SU-DHL-6 (cell line): Measurements from ENCODE around the gene SALL3.

Experiments
- H2AFZ ChIP-seq: fragments of 200-600 bp; sonication (generic); 2 replicates; pipeline ENCODE4 v1.6.1; 2014; ENCODE audit warnings: low read depth, mild to moderate bottlenecking, moderate library complexity, mixed read lengths, antibody characterized with exemption, low read length; ENCODE audit not compliant: severe bottlenecking
- H3F3A ChIP-seq: fragments of 200-600 bp; shearing (Covaris generic); 2 replicates; pipeline ENCODE4 v1.6.0; 2016; ENCODE audit warnings: antibody characterized with exemption, mild to moderate bottlenecking; ENCODE audit not compliant: insufficient read depth
- H3K27ac ChIP-seq: fragments of 200-600 bp; sonication (generic); 2 replicates; pipeline ENCODE4 v1.5.1; 2016; ENCODE audit warnings: low read depth, mild to moderate bottlenecking, low read length, moderate library complexity, mixed read lengths
- H3K27me3 ChIP-seq: fragments of 200-600 bp; sonication (generic), shearing (Covaris generic); 2 replicates; pipeline ENCODE4 v1.6.0; 2014; ENCODE audit warnings: mild to moderate bottlenecking, low read length
- H3K36me3 ChIP-seq: fragments of 200-600 bp; sonication (generic); 2 replicates; pipeline ENCODE4 v1.6.1; 2014; ENCODE audit warnings: mild to moderate bottlenecking, low read length, mixed read lengths
- H3K4me2 ChIP-seq: fragments of 300-600, 200-600 bp; shearing (Covaris generic), sonication (generic); 2 replicates; pipeline ENCODE4 v1.6.0; 2014; ENCODE audit warnings: low read length, low read depth, mild to moderate bottlenecking; ENCODE audit not compliant: poor library complexity, severe bottlenecking
- H3K4me3 ChIP-seq: fragments of 200-600 bp; sonication (generic); 2 replicates; pipeline ENCODE4 v1.5.1; 2014; ENCODE audit warnings: antibody characterized with exemption, low read length, mild to moderate bottlenecking, mixed read lengths; ENCODE audit not compliant: insufficient read depth, poor library complexity, severe bottlenecking
- H3K79me2 ChIP-seq: fragments of 200-600 bp; sonication (generic); 2 replicates; pipeline ENCODE4 v1.6.1; 2014; ENCODE audit warnings: mild to moderate bottlenecking, low read length, moderate library complexity; ENCODE audit not compliant: insufficient read depth
- H3K9ac ChIP-seq: fragments of 200-600 bp; sonication (generic); 2 replicates; pipeline ENCODE4 v1.7.0; 2014; ENCODE audit warnings: mild to moderate bottlenecking, low read length
- H3K9me2 ChIP-seq: fragments of 200-600 bp; sonication (generic); replicated peaks from 2 replicates; pipeline ENCODE4 v1.6.1; 2014; ENCODE audit warnings: low read length; ENCODE audit not compliant: insufficient read depth
- H3K9me3 ChIP-seq: fragments of 200-600 bp; sonication (generic); 2 replicates; pipeline ENCODE4 v1.6.1; 2014; ENCODE audit warnings: low read length, mixed read lengths; ENCODE audit not compliant: insufficient read depth
- H4K20me1 ChIP-seq: fragments of 200-600 bp; sonication (generic); 2 replicates; pipeline ENCODE4 v1.6.1; 2014; ENCODE audit warnings: low read depth, mild to moderate bottlenecking, antibody characterized with exemption, low read length, moderate library complexity, mixed read lengths
- CTCF ChIP-seq: fragments of 200-600 bp; sonication (generic); IDR thresholded peaks from one replicate; pipeline ENCODE4 v1.5.1; 2017; ENCODE audit warnings: antibody characterized with exemption, mild to moderate bottlenecking, low read length, moderate library complexity; ENCODE audit not compliant: insufficient read depth, poor library complexity, severe bottlenecking
- EZH2phosphoT487 ChIP-seq: fragments of 200-600 bp; sonication (generic), shearing (Covaris generic); conservative IDR thresholded peaks from 2 replicates; pipeline ENCODE4 v1.6.1; 2018; ENCODE audit warnings: mild to moderate bottlenecking, antibody characterized with exemption, low read length, moderate library complexity, mixed read lengths

Gene SALL3

GRCh38 chr18:78948707-78949106, 30.9 kb upstream of the SALL3 start:
- Histone ChIP-seq H3K79me2 (no peaks in the 10 kb centered on the region), H3K9me2 (no peaks in the 10 kb centered on the region), H3K27me3 (no peaks in the 10 kb centered on the region), H3F3A (no peaks in the 10 kb centered on the region), H3K36me3 (no peaks in the 10 kb centered on the region), H3K9ac (no peak overlapping the region), H2AFZ (no peak overlapping the region), H3K4me2 (no peak overlapping the region), H3K9me3 (no peaks in the 10 kb centered on the region), H4K20me1 (no peaks in the 10 kb centered on the region), H3K27ac (no peak overlapping the region), H3K4me3 (no peak overlapping the region)
- TF ChIP-seq CTCF (no peak), EZH2phosphoT487 (no peak)

- Histone ChIP-seq H3F3A (no peaks in the 10 kb centered on the region), H3K4me3 (no peak overlapping the region), H3K9me3 (no peaks in the 10 kb centered on the region), H3K9me2 (no peaks in the 10 kb centered on the region), H3K4me2 (no peak overlapping the region), H3K27ac (no peak overlapping the region), H3K79me2 (no peaks in the 10 kb centered on the region), H4K20me1 (no peaks in the 10 kb centered on the region), H3K27me3 (no peaks in the 10 kb centered on the region), H2AFZ (no peak overlapping the region), H3K9ac (no peak overlapping the region), H3K36me3 (no peaks in the 10 kb centered on the region)
- no peak for TF ChIP-seq EZH2phosphoT487
- TF ChIP-seq CTCF = no peak
Observed at GRCh38 chr18:78949216-78949615, 30.4 kb upstream of the SALL3 start.

- no peaks in the 10 kb centered on the region for H3K9me2 ChIP-seq
- H3K27ac ChIP-seq = no peak overlapping the region
- H3K9ac ChIP-seq = no peak overlapping the region
- H3K9me3 ChIP-seq = no peaks in the 10 kb centered on the region
- TF ChIP-seq CTCF (no peak), EZH2phosphoT487 (no peak)
- no peak overlapping the region for H2AFZ ChIP-seq
- no peak overlapping the region for H3K4me2 ChIP-seq
- H3F3A ChIP-seq = no peaks in the 10 kb centered on the region
- H4K20me1 ChIP-seq = no peaks in the 10 kb centered on the region
- no peaks in the 10 kb centered on the region for H3K27me3 ChIP-seq
- no peaks in the 10 kb centered on the region for H3K36me3 ChIP-seq
- H3K79me2 ChIP-seq = no peaks in the 10 kb centered on the region
- H3K4me3 ChIP-seq = no peak overlapping the region
Observed at GRCh38 chr18:78950386-78950785, 29.2 kb upstream of the SALL3 start.
